Vagina (tissue), 2 donors: Measurements from ENCODE around the gene TNIP3.

Experiments used
- CTCF ChIP-seq, 3 experiments: fragments of 450-650 bp in 2 of 3; fragments of 200-600 bp in 1 of 3; sonication (generic) in 1 of 3; IDR thresholded peaks; one replicate each; pipeline ENCODE4 v1.5.1; 2017 to 2019; ENCODE audit warnings: antibody characterized with exemption in 3 of 3, mild to moderate bottlenecking in 2 of 3, moderate library complexity in 2 of 3
- POLR2A ChIP-seq, 2 donors: fragments of 450-650 bp; IDR thresholded peaks; one replicate each; pipeline ENCODE4 v1.6.1; 2017; ENCODE audit warnings: antibody characterized with exemption in 2 of 2, mild to moderate bottlenecking in 2 of 2, moderate library complexity in 2 of 2

GRCh38 chr4:121155893-121156292, 8.2 kb downstream of the TNIP3 start:
- TF ChIP-seq CTCF (IDR thresholded peaks at IDR 0.05), result no peak
- no peak for TF ChIP-seq POLR2A (IDR thresholded peaks at IDR 0.05)
